ENCODE data around the gene RBFOX1. TPM values are rescaled to one million over a fixed set of nuclear protein-coding genes. Genes with fewer than 3 reads are reported as not detected.

Gene RBFOX1
- total RNA-seq, 1 donor from 2014 or later = not detected

GRCh38 chr16:7637446-7637845 is 304.8 kb downstream of the RBFOX1 start:
- no peak for DNase-seq (ENCODE audit: low spot score in 2 of 2)
- Histone ChIP-seq H3K27me3 (no peaks in the 10 kb centered on the region), H3K36me3 (no peaks in the 10 kb centered on the region), H3K4me1 (no peaks in the 10 kb centered on the region), H3K4me3 (no peak overlapping the region), H3K27ac (no peak overlapping the region), H3K9me3 (no peaks in the 10 kb centered on the region)
- TF ChIP-seq CTCF (IDR thresholded peaks at IDR 0.05) = no peak
- intact Hi-C loops (cut with DNase I) = no loop called here

GRCh38 chr16:7638306-7638705 is 305.7 kb downstream of the RBFOX1 start:
- Histone ChIP-seq H3K4me3 (no peak overlapping the region), H3K36me3 (no peaks in the 10 kb centered on the region), H3K9me3 (no peaks in the 10 kb centered on the region), H3K27me3 (no peaks in the 10 kb centered on the region), H3K27ac (no peak overlapping the region), H3K4me1 (no peaks in the 10 kb centered on the region)
- no peak for DNase-seq (ENCODE audit: low spot score in 2 of 2)
- no peak for TF ChIP-seq CTCF (IDR thresholded peaks at IDR 0.05)
- intact Hi-C loops (cut with DNase I) = no loop called here

GRCh38 chr16:7640334-7640733 is 307.7 kb downstream of the RBFOX1 start:
- no peaks in the 10 kb centered on the region for H3K9me3 ChIP-seq
- no peaks in the 10 kb centered on the region for H3K36me3 ChIP-seq
- DNase-seq (ENCODE audit: low spot score in 2 of 2) = no peak
- no peaks in the 10 kb centered on the region for H3K4me1 ChIP-seq
- no peak overlapping the region for H3K4me3 ChIP-seq
- TF ChIP-seq CTCF (IDR thresholded peaks at IDR 0.05) = no peak
- H3K27me3 ChIP-seq = no peaks in the 10 kb centered on the region
- no peak overlapping the region for H3K27ac ChIP-seq
- intact Hi-C loops (cut with DNase I) = no loop called here

- Histone ChIP-seq H3K4me3 (no peak overlapping the region), H3K36me3 (no peaks in the 10 kb centered on the region), H3K4me1 (no peaks in the 10 kb centered on the region), H3K27ac (no peak overlapping the region), H3K27me3 (no peaks in the 10 kb centered on the region), H3K9me3 (no peaks in the 10 kb centered on the region)
- TF ChIP-seq CTCF (IDR thresholded peaks at IDR 0.05) = no peak
- intact Hi-C loops (cut with DNase I) = no loop called here
- no peak for DNase-seq (ENCODE audit: low spot score in 2 of 2)
Measured at GRCh38 chr16:7644176-7644575, 311.5 kb downstream of the RBFOX1 start.

GRCh38 chr16:7644811-7645210 is 312.2 kb downstream of the RBFOX1 start:
- intact Hi-C loops (cut with DNase I) = no loop called here
- no peaks in the 10 kb centered on the region for H3K4me1 ChIP-seq

More at GRCh38 chr16:7644811-7645210, 312.2 kb downstream of the RBFOX1 start:
- Histone ChIP-seq H3K9me3 (no peaks in the 10 kb centered on the region), H3K36me3 (no peaks in the 10 kb centered on the region), H3K4me3 (no peak overlapping the region), H3K27ac (no peak overlapping the region), H3K27me3 (no peaks in the 10 kb centered on the region)
- no peak for DNase-seq (ENCODE audit: low spot score in 2 of 2)
- TF ChIP-seq CTCF (IDR thresholded peaks at IDR 0.05) = no peak
